Panc1 (cell line): ENCODE data around the gene TRAPPC10. TPM values are rescaled to one million over a fixed set of nuclear protein-coding genes. Genes with fewer than 3 reads are reported as not detected.

Experiments
- ATAC-seq: fragments of 200-7000 bp; cut with Tn5 transposase; 2 replicates; pipeline ENCODE4 v1.9.1; 2020; ENCODE audit warnings: mild to moderate bottlenecking, moderate library complexity
- BruUV-seq: library from RNA; stranded (reverse); fragments of 400-500 nt; replicated peaks from 2 replicates; lab custom pipeline; 2021; lab: Mats Ljungman, UMichigan
- CTCF ChIA-PET: fragments of 300-600 bp; sonication (Branson Sonifier 250); formaldehyde crosslinking; loops from one replicate; lab custom pipeline; 2022; ENCODE audit warnings: antibody characterized with exemption; lab: Charles Lee
- POLR2A ChIA-PET: fragments of 300-600 bp; sonication (Branson Sonifier 250); formaldehyde crosslinking; loops from one replicate; lab custom pipeline; 2022; ENCODE audit warnings: antibody characterized with exemption; lab: Charles Lee
- DNase-seq: peaks from one replicate; pipeline ENCODE4 v3.0.0-alpha.2; 2010; ENCODE audit warnings: low read depth, low spot score
- H3K27ac ChIP-seq: 2 replicates; pipeline ENCODE4 v1.5.1; 2011; ENCODE audit warnings: mild to moderate bottlenecking, low read length, inconsistent platforms
- H3K27me3 ChIP-seq: fragments of 200-500 bp; sonication (Bioruptor generic); 2 replicates; pipeline ENCODE4 v1.6.0; 2014; ENCODE audit warnings: low read length, inconsistent platforms; ENCODE audit not compliant: control insufficient read depth, insufficient read depth
- H3K36me3 ChIP-seq: fragments of 200-500 bp; sonication (Bioruptor generic); 2 replicates; pipeline ENCODE4 v1.5.1; 2014; ENCODE audit warnings: inconsistent platforms, mild to moderate bottlenecking, low read length, moderate library complexity; ENCODE audit not compliant: control insufficient read depth, insufficient read depth
- H3K4me1 ChIP-seq: 2 replicates; pipeline ENCODE4 v1.5.1; 2011; ENCODE audit warnings: inconsistent platforms, mild to moderate bottlenecking, low read length, moderate library complexity; ENCODE audit not compliant: control insufficient read depth, insufficient read depth
- H3K4me3 ChIP-seq, 2 experiments: 2 replicates each; pipeline ENCODE4 v1.5.1; 2011 to 2012; ENCODE audit warnings: low read depth in 2 of 2, low read length in 2 of 2, mild to moderate bottlenecking in 2 of 2, inconsistent platforms in 1 of 2, moderate library complexity in 1 of 2
- H3K9me3 ChIP-seq: fragments of 200-500 bp; sonication (Bioruptor generic); 2 replicates; pipeline ENCODE4 v1.5.1; 2014; ENCODE audit warnings: low read depth, mild to moderate bottlenecking, inconsistent platforms, low read length, moderate library complexity; ENCODE audit not compliant: control insufficient read depth, insufficient read depth
- POLR2AphosphoS5 ChIP-seq: IDR thresholded peaks from 2 replicates; pipeline ENCODE4 v1.6.1; 2012; ENCODE audit warnings: mild to moderate bottlenecking, low read depth, low read length, moderate library complexity
- REST ChIP-seq, 2 experiments: IDR thresholded peaks; 2 replicates each; pipeline ENCODE4 v1.6.1; 2011 to 2012; ENCODE audit warnings: low read depth in 2 of 2, control low read depth in 1 of 2, low read length in 1 of 2, mild to moderate bottlenecking in 1 of 2, moderate library complexity in 1 of 2; ENCODE audit not compliant: insufficient read depth in 1 of 2
- SIN3A ChIP-seq: IDR thresholded peaks from 2 replicates; pipeline ENCODE4 v1.6.1; 2012; ENCODE audit warnings: low read depth, mild to moderate bottlenecking, low read length, moderate library complexity, borderline replicate concordance; ENCODE audit not compliant: insufficient read depth
- TCF7L2 ChIP-seq: IDR thresholded peaks from 2 replicates; pipeline ENCODE4 v1.6.1; 2011; ENCODE audit warnings: mild to moderate bottlenecking, low read depth, low read length, inconsistent platforms
- in situ Hi-C: cut with HindIII; loops from 2 replicates; pipeline ENCODE4 v1.10.0; 2016; ENCODE audit warnings: low sequenced_read_pairs, low pct_unique_long_range_greater_than_20kb
- intact Hi-C: fragments of 100-400 bp; cut with micrococcal nuclease; formaldehyde crosslinking; loops from one replicate; pipeline ENCODE4 v1.10.0; 2022; ENCODE audit not compliant: unreplicated experiment
- total RNA-seq: library from RNA; stranded (reverse); gene quantifications from one replicate; pipeline ENCODE4 v1.2.1, GENCODE V29; 2021; ENCODE audit not compliant: unreplicated experiment
- TF ChIP-seq, protein P1 (sequence below): fragments of 450-650 bp; IDR thresholded peaks from 2 replicates; pipeline ENCODE4 v1.5.1; 2017; ENCODE audit warnings: mild to moderate bottlenecking

Gene TRAPPC10
- total RNA-seq, 1 experiment from 2014 or later = 34.5 TPM

DNA sequence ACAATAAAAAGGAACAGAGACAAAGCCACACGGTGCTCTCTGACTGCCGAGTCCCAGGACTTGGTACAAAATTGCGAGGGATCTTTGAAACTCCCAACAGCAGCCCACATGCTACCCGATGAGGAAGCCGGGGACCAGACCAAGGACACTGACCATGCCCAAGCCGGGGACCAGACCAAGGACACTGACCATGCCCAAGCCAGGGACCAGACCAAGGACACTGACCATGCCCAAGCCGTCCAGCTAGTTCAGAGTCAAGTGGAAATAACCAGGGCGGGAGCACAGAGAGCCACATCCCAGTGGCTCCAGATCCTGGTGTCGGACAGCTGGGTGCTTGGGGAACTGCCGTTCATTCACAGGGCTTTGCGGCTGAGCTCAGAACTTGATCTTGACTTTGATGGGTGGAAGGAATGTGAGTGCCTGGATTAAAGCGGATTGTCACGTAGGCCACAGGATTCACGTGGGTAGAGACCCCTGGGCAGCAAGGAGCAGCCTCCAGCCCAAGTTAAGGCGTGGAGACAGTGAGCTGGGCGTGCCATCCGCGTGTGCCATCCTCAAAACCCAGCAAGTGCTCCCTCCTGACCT is 16.5 kb upstream of the TRAPPC10 start:
- intact Hi-C loops = no loop called here
- Histone ChIP-seq H3K4me1 (no peaks in the 10 kb centered on the region), H3K27ac (no peak overlapping the region), H3K9me3 (no peaks in the 10 kb centered on the region), H3K36me3 (no peaks in the 10 kb centered on the region), H3K27me3 (no peaks in the 10 kb centered on the region), H3K4me3 (no peak overlapping the region)
- CTCF ChIA-PET = no interaction called here
- TF ChIP-seq POLR2AphosphoS5 (no peak), TCF7L2 (no peak), REST (IDR thresholded peaks at IDR 0.05; ENCODE audit: insufficient read depth in 1 of 2, low read depth in 2 of 2, low read length in 1 of 2) (no peak), SIN3A (no peak)
- TF ChIP-seq, protein P1, sequence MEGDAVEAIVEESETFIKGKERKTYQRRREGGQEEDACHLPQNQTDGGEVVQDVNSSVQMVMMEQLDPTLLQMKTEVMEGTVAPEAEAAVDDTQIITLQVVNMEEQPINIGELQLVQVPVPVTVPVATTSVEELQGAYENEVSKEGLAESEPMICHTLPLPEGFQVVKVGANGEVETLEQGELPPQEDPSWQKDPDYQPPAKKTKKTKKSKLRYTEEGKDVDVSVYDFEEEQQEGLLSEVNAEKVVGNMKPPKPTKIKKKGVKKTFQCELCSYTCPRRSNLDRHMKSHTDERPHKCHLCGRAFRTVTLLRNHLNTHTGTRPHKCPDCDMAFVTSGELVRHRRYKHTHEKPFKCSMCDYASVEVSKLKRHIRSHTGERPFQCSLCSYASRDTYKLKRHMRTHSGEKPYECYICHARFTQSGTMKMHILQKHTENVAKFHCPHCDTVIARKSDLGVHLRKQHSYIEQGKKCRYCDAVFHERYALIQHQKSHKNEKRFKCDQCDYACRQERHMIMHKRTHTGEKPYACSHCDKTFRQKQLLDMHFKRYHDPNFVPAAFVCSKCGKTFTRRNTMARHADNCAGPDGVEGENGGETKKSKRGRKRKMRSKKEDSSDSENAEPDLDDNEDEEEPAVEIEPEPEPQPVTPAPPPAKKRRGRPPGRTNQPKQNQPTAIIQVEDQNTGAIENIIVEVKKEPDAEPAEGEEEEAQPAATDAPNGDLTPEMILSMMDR = no peak
- in situ Hi-C loops = no loop called here
- BruUV-seq = no TSS peak
- DNase-seq (no peak), ATAC-seq (no peak)
- POLR2A ChIA-PET = no interaction called here

- BruUV-seq = no TSS peak
- DNase-seq = no peak
- CTCF ChIA-PET = no interaction called here
Measured at GRCh38 chr21:43997766-43998742, 14.1 kb upstream of the TRAPPC10 start.

More at GRCh38 chr21:43997766-43998742, 14.1 kb upstream of the TRAPPC10 start:
- H3K36me3 ChIP-seq = no peaks in the 10 kb centered on the region
- ATAC-seq = no peak
- H3K4me3 ChIP-seq = no peak overlapping the region
- H3K27me3 ChIP-seq = no peaks in the 10 kb centered on the region
- no peaks in the 10 kb centered on the region for H3K4me1 ChIP-seq
- TF ChIP-seq SIN3A = no peak
- intact Hi-C loops = no loop called here
- in situ Hi-C loops = no loop called here
- H3K27ac ChIP-seq = no peak overlapping the region
- POLR2A ChIA-PET = no interaction called here
- H3K9me3 ChIP-seq = no peaks in the 10 kb centered on the region
